ENCODE measurements around the gene WDR11.

The WDR11 gene

GRCh38 chr10:120946497-120946896, 95.3 kb downstream of the WDR11 start:
- peak overlapping the region; percentile 46 for H3K27ac ChIP-seq
- TF ChIP-seq, protein P1, sequence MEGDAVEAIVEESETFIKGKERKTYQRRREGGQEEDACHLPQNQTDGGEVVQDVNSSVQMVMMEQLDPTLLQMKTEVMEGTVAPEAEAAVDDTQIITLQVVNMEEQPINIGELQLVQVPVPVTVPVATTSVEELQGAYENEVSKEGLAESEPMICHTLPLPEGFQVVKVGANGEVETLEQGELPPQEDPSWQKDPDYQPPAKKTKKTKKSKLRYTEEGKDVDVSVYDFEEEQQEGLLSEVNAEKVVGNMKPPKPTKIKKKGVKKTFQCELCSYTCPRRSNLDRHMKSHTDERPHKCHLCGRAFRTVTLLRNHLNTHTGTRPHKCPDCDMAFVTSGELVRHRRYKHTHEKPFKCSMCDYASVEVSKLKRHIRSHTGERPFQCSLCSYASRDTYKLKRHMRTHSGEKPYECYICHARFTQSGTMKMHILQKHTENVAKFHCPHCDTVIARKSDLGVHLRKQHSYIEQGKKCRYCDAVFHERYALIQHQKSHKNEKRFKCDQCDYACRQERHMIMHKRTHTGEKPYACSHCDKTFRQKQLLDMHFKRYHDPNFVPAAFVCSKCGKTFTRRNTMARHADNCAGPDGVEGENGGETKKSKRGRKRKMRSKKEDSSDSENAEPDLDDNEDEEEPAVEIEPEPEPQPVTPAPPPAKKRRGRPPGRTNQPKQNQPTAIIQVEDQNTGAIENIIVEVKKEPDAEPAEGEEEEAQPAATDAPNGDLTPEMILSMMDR (conservative IDR thresholded peaks at IDR 0.05): no peak

- TF ChIP-seq, protein P1 (conservative IDR thresholded peaks at IDR 0.05): peak; percentile 75
Measured at GRCh38 chr10:120948889-120949608, 97.9 kb downstream of the WDR11 start.

DNA sequence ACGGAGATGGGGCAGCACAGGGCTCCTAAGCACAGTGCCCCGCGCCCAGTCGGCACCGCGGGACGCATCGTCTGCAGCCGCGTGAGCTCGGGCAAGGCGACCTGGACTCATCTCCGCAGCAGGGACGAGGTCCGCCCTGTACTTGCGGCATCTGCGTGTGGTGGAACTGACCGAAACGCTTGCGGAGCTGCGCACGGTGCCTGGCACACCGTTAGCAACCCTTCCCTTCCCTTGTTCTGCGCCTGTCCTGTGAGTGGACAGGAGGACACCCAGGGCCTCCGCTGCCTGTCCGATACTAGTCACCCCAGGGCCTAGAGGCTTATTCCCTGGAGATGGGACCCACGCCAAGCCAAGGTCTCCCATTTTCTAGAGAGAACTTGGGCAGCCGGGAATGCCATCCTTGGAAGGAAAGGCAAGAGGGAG, 98.5 kb downstream of the WDR11 start:
- TF ChIP-seq, protein P1 (conservative IDR thresholded peaks at IDR 0.05): no peak
- no peak overlapping the region for H3K27ac ChIP-seq

More at GRCh38 chr10:120948889-120949608, 97.9 kb downstream of the WDR11 start:
- H3K27ac ChIP-seq: no peak overlapping the region

- H3K27ac ChIP-seq: no peak overlapping the region
- TF ChIP-seq, protein P1 (conservative IDR thresholded peaks at IDR 0.05): no peak
Measured at GRCh38 chr10:120950051-120950561, 98.9 kb downstream of the WDR11 start.

- TF ChIP-seq, protein P1 (conservative IDR thresholded peaks at IDR 0.05): no peak
- H3K27ac ChIP-seq: no peak overlapping the region
Measured at GRCh38 chr10:120951288-120951687, 100.1 kb downstream of the WDR11 start.

DNA sequence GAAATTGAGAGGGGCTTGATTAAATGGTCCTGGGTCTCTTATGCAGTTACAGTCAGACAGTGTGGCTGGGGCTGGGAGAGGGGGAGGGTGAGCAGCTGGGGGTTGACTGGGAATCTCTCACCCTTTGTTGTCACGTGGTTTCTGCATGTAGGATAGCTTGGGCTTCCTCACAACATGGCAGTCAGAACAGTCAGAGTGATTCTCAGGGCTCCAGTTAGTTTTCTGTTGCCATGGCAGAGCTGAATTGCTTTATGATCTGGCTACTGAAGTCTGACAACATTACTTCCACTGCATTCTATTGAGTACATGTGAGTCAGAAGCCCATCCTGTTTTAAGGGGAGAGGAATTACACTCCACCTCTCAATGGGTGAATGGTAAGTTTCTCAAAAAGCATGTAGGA, 102.7 kb downstream of the WDR11 start:
- TF ChIP-seq, protein P1 (conservative IDR thresholded peaks at IDR 0.05): no peak
- H3K27ac ChIP-seq: no peak overlapping the region
